HL-60 (cell line): ENCODE data around the gene SYTL3.

Experiments used
- DNase-seq, 2 experiments: peaks; one replicate each; pipeline ENCODE4 v3.0.0-alpha.2; 2010 to 2020; ENCODE audit warnings: low read depth in 1 of 2, low spot score in 1 of 2
- H3K27ac ChIP-seq: fragments of 250-450 bp; sonication (Bioruptor Pico); replicated peaks from 2 replicates; pipeline ENCODE4 v1.5.1; 2020; ENCODE audit warnings: mild to moderate bottlenecking, moderate library complexity
- H3K27me3 ChIP-seq: fragments of 250-450 bp; sonication (Bioruptor Pico); 2 replicates; pipeline ENCODE4 v1.5.1; 2021; ENCODE audit warnings: mild to moderate bottlenecking, moderate library complexity; ENCODE audit not compliant: insufficient read depth, poor library complexity, severe bottlenecking
- H3K4me3 ChIP-seq: replicated peaks from 2 replicates; pipeline ENCODE4 v1.5.1; 2011; ENCODE audit warnings: mild to moderate bottlenecking, control low read depth, low read length; ENCODE audit not compliant: insufficient read depth
- CTCF ChIP-seq: IDR thresholded peaks from one replicate; pipeline ENCODE4 v1.5.1; 2011; ENCODE audit warnings: low read length, control low read depth, inconsistent platforms; ENCODE audit not compliant: insufficient read depth
- GABPA ChIP-seq: IDR thresholded peaks from 2 replicates; pipeline ENCODE4 v1.6.1; 2012; ENCODE audit warnings: low read depth
- POLR2AphosphoS5 ChIP-seq: IDR thresholded peaks from 2 replicates; pipeline ENCODE4 v1.6.1; 2012; ENCODE audit warnings: low read depth
- REST ChIP-seq: IDR thresholded peaks from 2 replicates; pipeline ENCODE4 v1.6.1; 2012; ENCODE audit warnings: low read depth; ENCODE audit not compliant: insufficient replicate concordance
- SPI1 ChIP-seq: IDR thresholded peaks from 2 replicates; pipeline ENCODE4 v1.6.1; 2012; ENCODE audit warnings: low read depth, mild to moderate bottlenecking, borderline replicate concordance

Gene SYTL3

GRCh38 chr6:158803733-158804143 lies 153.9 kb downstream of the SYTL3 start:
- Histone ChIP-seq H3K4me3 (no peak overlapping the region), H3K27me3 (no peaks in the 10 kb centered on the region), H3K27ac (no peak overlapping the region)
- TF ChIP-seq GABPA (0 out of 2 replicates have a peak, but pooled peaks have one; percentile 22), SPI1 (peak; percentile 13; the same call in 1 of the 2 replicates), POLR2AphosphoS5 (no peak)
- peak in 1 of 2 experiments; percentile 18 for DNase-seq

GRCh38 chr6:158804207-158804606 lies 154.4 kb downstream of the SYTL3 start:
- no peak overlapping the region for H3K4me3 ChIP-seq

GRCh38 chr6:158805698-158806377 lies 156.0 kb downstream of the SYTL3 start:
- TF ChIP-seq GABPA (no peak), REST (no peak), CTCF (no peak), SPI1 (no peak), POLR2AphosphoS5 (no peak)
- no peak overlapping the region for H3K27ac ChIP-seq
- no peak for DNase-seq

More at GRCh38 chr6:158804207-158804606, 154.4 kb downstream of the SYTL3 start:
- no peak for TF ChIP-seq SPI1
- no peak for TF ChIP-seq CTCF
- TF ChIP-seq POLR2AphosphoS5, result no peak
- no peak for TF ChIP-seq GABPA
- no peak for TF ChIP-seq REST
- Histone ChIP-seq H3K27ac (no peak overlapping the region), H3K27me3 (no peaks in the 10 kb centered on the region)
- no peak for DNase-seq

GRCh38 chr6:158807515-158808441 lies 157.9 kb downstream of the SYTL3 start:
- H3K27me3 ChIP-seq, result no peaks in the 10 kb centered on the region
- TF ChIP-seq SPI1 (no peak), REST (no peak), POLR2AphosphoS5 (no peak), GABPA (no peak), CTCF (no peak)
- H3K27ac ChIP-seq, result no peak overlapping the region
- H3K4me3 ChIP-seq, result no peak overlapping the region
- no peak for DNase-seq

More at GRCh38 chr6:158805698-158806377, 156.0 kb downstream of the SYTL3 start:
- no peaks in the 10 kb centered on the region for H3K27me3 ChIP-seq
- H3K4me3 ChIP-seq, result no peak overlapping the region
